Measurements from ENCODE around the gene CIAO1. TPM values are rescaled to one million over a fixed set of nuclear protein-coding genes. Genes with fewer than 3 reads are reported as not detected.
A peak's percentile ranks its signal among the peaks of the same experiment; 100 is the strongest.

Gene CIAO1
- total and polyA plus RNA-seq, 12 donors = 52.5 to 237 (median 134) TPM

DNA sequence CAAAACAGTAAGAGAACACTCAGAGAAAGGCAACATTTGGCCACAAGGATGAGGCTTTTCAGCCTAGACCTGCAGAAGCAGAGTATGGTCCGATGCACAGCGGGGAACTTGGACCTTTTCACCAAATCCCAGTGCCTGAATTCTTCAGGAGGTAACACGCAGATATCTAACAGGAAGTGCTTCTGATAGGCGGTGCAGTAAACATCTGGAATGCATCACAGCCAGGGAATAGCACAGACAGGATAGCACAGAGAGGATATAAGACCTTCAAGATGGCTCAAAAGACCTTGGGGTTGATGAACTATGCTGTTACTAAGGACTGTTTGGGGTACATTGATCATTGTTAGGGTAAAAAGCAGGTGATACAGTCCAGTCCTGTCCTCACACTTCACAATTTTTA lies 1.9 kb upstream of the CIAO1 start:
- Histone ChIP-seq H3K27ac (peak overlapping the region in 4 of 5 donors; percentile 93 to 99 (median 95)), H3K4me3 (peak overlapping the region in 2 of 4 donors; percentile 80 to 97), H3K4me1 (replicated peaks in 1 of 2) (peaks cover 44 to 67% of the 10 kb centered on the region in 2 donors), H3K27me3 (no peaks in the 10 kb centered on the region), H3K36me3 (replicated peaks in 1 of 2) (peaks cover 0 to 33% of the 10 kb centered on the region in 2 donors), H3K9me3 (replicated peaks in 1 of 3) (no peaks in the 10 kb centered on the region)
- intact Hi-C loops (cut with DNase I) = loop anchor here in 1 of 2 donors (10.0 kb wide), 1 partner anchor 119 kb away; the partner anchor contains the start of gene DUSP2
- 38 to 59% (median 56%) methylated on average over 4 of the region's 4 CpGs for WGBS, 4 donors
- DNase-seq = no peak
- no peak for TF ChIP-seq POLR2A (IDR thresholded peaks at IDR 0.05)
- TF ChIP-seq, protein P1, sequence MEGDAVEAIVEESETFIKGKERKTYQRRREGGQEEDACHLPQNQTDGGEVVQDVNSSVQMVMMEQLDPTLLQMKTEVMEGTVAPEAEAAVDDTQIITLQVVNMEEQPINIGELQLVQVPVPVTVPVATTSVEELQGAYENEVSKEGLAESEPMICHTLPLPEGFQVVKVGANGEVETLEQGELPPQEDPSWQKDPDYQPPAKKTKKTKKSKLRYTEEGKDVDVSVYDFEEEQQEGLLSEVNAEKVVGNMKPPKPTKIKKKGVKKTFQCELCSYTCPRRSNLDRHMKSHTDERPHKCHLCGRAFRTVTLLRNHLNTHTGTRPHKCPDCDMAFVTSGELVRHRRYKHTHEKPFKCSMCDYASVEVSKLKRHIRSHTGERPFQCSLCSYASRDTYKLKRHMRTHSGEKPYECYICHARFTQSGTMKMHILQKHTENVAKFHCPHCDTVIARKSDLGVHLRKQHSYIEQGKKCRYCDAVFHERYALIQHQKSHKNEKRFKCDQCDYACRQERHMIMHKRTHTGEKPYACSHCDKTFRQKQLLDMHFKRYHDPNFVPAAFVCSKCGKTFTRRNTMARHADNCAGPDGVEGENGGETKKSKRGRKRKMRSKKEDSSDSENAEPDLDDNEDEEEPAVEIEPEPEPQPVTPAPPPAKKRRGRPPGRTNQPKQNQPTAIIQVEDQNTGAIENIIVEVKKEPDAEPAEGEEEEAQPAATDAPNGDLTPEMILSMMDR (IDR thresholded peaks at IDR 0.05) = no peak

DNA sequence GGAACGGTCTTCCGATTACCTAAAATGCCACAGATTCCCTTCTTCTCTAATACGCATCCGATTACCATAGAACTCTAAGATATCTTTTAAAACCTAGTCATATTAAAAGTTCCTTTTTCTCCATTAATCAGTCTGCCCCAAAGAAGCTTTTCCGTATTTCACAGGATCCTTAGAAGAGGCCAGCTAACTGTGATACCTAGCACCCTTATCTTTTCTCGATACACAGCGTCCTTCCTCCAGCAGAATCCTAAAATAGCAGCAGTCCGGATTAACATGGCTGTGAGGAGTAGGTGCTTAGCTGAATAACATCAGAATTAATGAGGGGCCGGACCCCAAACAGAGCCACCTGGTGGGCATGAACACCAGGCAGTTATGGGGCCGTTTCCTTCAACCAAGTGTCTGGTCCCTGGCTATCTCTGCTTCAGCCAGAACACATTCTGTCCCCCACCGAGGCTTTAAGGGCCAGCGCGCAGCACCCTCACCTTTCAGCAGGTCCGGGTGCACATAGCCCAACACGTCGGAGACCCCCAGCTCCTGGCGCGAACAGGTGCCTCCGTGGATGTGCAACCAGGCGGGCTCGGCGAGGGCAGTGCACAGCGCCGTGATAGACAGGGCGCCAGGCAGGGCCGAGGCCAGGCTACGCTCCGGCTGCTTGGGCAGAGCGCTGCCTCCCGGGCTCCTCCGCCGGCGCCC lies 1.2 kb upstream of the CIAO1 start:
- Histone ChIP-seq H3K27me3 (no peaks in the 10 kb centered on the region), H3K27ac (peak overlapping the region in 4 of 5 donors; percentile 93 to 99 (median 95)), H3K36me3 (replicated peaks in 1 of 2) (peaks cover 0 to 40% of the 10 kb centered on the region in 2 donors), H3K9me3 (replicated peaks in 1 of 3) (no peaks in the 10 kb centered on the region), H3K4me1 (replicated peaks in 1 of 2) (peaks cover 37 to 60% of the 10 kb centered on the region in 2 donors), H3K4me3 (peak overlapping the region; percentile 3 to 97 (median 80))
- WGBS, 4 donors = 8 to 30% (median 18%) methylated on average over 10 to 33 of the region's 33 CpGs
- peak in 4 of 7 donors; percentile 32 to 67 (median 37) for DNase-seq
- intact Hi-C loops (cut with DNase I) = loop anchor here in 1 of 2 donors (10.0 kb wide), 1 partner anchor 120 kb away; the partner anchor contains the start of gene DUSP2
- TF ChIP-seq, protein P1 (IDR thresholded peaks at IDR 0.05) = peak in 4 of 6 experiments; percentile 20 to 29 (median 22)
- TF ChIP-seq POLR2A (IDR thresholded peaks at IDR 0.05) = no peak

DNA sequence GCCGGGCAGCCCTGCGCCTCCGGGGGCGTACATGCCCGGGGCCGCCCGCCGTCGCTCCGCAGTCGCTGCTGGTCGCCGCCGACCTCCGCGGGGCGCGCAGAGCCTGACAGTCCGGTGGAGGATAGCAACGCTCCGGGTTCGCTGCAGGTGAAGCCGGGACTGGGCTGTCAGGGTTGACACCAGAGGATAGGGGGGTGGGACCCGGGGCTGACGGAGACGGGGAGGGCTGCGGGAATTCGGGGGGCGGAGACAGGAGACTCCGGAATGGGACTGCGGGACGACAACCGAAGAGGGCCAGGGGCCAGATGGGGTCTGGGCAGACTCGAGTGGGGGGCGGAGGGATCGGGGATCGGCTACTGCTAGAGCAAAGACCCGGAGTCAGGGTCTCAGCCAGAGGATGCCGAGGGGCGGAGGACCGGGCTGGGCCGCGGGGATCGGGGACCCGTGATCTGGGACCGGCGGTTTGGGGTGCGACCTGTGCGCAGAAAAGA lies 631 bp upstream of the CIAO1 start:
- peak overlapping the region in 4 of 5 donors; percentile 93 to 99 (median 95) for H3K27ac ChIP-seq
- H3K9me3 ChIP-seq (replicated peaks in 1 of 3) = no peaks in the 10 kb centered on the region
- H3K27me3 ChIP-seq = no peaks in the 10 kb centered on the region
- H3K4me3 ChIP-seq = peak overlapping the region; percentile 3 to 97 (median 80)
- peaks cover 31 to 54% of the 10 kb centered on the region in 2 donors for H3K4me1 ChIP-seq (replicated peaks in 1 of 2)
- intact Hi-C loops (cut with DNase I) = loop anchor here in 1 of 2 donors (10.0 kb wide), 1 partner anchor 121 kb away; the partner anchor contains the start of gene DUSP2
- DNase-seq = peak; percentile 62 to 82 (median 70)
- peaks cover 0 to 46% of the 10 kb centered on the region in 2 donors for H3K36me3 ChIP-seq (replicated peaks in 1 of 2)
- TF ChIP-seq POLR2A (IDR thresholded peaks at IDR 0.05) = no peak
- TF ChIP-seq, protein P1 (IDR thresholded peaks at IDR 0.05) = peak in 1 of 6 experiments; percentile 8
- whole genome bisulfite sequencing, 4 donors = 0 to 1% (median 0%) methylated on average over 11 to 49 of the region's 49 CpGs; no CpG with 5 or more reads in 1 of the 4 donors

Data from adrenal gland (tissue), 12 donors.